GM19467 (cell line): Measurements from ENCODE around the gene DLX1.
"Not testable (repeated sequence)": the region's sequence is repeated elsewhere in the genome, so short reads cannot be mapped to it uniquely, and the experiment has no call there.

ENCODE experiments used
- ATAC-seq: cut with Tn5 transposase; IDR thresholded peaks from one replicate; pipeline ENCODE4 v1.9.1; 2021; ENCODE audit warnings: mild to moderate bottlenecking, moderate library complexity; ENCODE audit not compliant: unreplicated experiment

DLX1 gene

DNA sequence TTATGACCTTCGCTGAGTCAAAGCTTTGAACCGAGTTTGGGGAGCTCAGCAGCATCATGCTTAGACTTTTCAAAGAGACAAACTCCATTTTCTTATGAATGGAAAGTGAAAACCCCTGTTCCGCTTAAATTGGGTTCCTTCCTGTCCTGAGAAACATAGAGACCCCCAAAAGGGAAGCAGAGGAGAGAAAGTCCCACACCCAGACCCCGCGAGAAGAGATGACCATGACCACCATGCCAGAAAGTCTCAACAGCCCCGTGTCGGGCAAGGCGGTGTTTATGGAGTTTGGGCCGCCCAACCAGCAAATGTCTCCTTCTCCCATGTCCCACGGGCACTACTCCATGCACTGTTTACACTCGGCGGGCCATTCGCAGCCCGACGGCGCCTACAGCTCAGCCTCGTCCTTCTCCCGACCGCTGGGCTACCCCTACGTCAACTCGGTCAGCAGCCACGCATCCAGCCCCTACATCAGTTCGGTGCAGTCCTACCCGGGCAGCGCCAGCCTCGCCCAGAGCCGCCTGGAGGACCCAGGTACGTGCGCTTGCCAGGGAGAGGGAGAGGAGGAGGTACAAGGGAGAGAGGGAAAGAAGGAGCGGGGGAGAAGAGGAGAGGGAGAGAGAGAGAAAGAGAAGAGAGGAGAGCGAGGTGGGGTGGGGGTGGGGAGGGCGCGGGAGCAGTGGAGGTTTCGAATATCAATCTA lies at the start of gene DLX1:
TSS of gene DLX1 (plus strand) at position 48 of the 700 bp plus-strand sequence. CDS start at position 219, 171 bp downstream.
- ATAC-seq = peak; percentile 19

DNA sequence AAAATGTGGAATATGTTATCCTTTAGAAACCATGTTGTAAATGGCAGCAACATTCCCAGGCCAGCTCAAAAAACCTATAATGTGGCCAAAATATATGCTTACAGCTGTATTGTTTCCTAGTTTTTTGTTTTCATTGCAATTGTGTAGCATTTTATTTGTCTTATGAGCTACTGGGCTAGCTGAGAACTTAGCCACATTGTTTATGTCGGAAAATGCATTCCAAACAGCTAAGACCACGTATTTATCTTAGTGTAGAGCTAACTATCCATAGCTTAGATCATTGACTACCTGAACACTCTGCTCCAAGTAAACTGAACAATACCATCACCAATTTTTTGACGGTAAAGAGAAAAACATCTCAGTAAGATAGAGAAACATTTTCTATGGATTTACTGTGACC lies 47.2 kb upstream of the DLX1 start:
- no peak for ATAC-seq

DNA sequence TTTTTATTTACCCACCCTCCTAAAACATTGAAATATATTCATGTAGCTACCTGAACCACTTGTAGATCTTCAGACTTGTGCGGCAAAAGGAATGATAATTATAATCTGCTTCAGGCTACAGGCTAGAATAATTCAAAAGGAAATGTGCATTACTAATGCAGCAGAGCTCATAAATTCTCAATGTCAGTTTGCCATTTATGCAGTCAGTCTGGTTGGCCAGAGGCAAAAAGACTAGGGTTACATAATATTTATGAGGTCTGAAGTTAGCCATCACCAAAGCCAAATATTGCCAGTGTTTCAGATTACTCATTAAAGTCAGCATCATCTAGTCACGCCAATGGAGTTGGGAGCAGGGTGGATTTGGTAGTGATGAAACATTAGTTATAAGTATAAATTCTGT lies 46.7 kb upstream of the DLX1 start:
- no peak for ATAC-seq

DNA sequence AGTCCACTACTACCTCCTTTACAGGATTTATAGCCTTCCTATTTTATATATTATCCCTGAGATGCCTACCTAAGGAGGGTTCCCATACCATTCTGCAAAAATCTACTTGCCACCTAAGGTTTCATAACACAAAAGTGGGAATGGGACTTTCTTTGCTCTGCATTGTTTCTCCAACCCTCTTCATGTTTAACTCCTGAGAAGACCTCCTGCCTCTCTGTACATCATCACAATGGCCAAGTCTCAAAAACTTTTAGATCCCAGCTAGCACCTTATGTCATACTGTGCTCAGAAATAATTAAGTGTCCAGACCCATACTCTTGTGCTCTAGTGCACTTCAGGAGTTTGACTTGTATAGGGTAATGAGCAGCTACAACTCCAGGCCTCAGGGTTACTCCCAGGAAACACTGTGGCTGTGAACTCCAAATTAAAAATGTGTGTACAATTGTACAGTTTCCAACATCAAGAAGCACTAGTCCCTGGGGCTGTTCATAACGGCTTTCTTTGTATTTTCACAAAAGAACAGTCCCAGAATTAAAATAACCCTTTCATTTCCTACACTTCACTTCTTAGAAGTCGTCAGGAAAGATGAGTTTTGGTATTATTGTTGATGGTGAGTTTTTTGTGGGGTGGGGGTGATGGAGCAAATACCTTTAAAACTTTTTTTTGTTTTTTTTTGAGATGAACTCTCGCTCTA lies 46.1 kb upstream of the DLX1 start:
- no peak for ATAC-seq

DNA sequence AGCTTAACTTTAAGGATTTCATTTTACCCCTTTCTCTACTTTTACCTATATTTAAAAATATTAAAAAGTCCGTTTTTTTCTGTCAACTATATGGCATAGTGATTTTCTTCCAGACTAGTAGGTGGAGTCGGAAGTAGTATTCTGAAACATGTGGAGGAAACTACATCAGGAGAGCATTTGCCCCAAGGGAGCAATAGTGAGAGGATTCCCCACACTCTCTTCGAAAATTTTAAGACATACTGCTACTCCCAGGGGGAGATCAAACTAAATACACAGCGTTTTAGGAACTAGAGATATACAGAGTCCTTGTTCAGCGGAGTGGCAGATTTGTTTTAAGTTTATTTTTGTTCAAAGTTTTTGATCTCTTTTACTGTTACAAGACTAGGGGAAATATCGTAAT lies 45.0 kb upstream of the DLX1 start:
- ATAC-seq = no peak

DNA sequence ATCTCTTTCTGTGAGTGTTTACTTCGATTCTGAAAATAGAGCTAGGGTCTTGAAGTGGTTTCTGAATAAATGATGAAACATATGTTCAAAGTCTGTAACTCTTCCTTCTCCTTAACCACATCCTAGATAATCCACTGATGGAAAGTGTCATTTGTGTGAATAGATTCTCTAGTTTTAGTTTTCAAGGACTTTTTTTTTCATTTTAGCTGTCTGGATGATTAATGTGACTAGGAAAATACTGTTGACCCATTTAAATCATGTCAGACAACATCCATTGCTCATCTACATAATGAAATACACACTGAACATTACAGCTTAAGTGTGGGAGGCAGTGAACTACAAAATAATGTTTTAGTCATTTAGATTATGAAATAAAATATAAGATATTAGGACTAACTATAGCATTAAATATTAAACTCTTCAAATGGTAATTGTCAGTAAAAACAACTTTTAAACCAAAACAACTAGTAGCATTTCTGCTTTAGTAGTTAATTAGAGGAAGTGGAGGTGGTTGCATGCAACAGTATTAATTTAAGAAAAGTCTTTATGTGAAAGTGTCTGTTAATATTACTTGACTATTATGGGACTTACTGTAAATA lies 39.1 kb upstream of the DLX1 start:
- ATAC-seq = no peak

DNA sequence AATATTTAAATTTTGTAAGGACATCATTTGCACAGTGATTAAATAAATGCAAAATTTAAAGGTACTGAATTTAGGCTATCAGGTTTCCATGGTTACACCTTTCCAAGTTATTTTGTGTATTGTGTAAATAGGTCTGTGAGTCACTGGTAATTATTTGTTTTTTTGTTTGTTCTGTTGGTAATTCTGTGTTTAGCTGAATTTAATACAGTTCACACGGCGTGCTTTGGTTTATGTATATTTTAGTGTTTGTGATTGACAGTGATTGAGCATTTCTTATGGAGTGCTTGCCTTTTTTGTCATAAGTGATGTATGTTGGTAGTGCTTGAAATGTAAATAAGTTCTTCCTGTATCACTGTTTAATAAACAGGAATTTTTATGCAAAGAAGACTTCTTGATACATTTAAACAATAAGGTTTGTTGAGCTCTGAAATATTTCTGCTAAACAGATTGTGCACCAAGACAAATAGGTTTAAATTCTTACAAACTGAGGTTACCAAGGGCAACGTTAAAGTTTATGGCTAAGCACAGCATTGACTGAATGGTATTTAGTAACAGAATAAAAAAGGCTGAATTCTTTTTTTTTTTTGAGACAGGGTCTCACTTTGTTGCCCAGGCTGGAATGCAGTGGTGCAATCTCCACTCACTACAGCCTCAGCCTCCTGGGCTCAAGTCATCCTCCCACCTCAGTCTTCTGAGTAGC lies 38.3 kb upstream of the DLX1 start:
- no peak for ATAC-seq

DNA sequence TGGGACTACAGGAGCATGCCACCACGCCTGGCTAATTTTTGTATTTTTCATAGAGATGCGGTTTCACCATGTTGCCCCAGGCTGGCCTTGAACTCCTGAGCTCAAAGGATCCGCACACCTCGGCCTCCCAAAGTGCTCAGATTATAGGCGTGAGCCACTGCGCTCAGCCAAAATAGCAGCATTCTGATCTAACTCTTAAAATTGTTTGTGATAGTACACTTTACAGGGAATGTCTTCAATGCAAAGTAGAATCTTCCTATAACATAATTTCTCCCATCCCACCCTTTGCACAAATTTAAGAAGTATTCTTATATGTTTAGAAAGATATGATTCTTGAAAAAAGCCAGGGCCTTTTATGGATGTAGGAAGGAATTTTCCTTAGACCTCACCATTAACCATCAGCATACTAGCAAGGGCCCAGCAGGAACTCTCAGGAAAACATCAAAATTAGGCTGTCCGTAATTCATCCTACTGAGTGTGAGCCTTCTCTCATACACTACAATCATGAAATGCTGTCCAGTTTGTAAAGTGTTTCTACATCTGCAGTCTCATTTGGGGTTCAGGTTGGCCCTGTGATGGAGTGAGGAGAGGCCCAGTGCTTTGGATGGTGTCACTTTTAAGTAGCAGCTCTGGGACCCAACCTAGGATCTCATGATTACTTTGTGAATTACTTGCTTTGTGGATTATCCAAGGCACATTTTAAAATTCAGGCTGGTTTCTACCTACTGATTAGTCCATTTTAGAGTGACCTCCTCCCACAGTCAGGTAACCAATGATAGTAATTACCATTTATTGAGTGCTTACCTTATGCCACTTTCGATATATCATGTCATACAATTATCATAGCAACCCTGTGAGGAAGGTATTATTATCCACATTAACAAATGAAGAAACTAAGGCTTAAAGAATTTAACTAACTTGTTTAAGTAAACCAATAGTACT lies 37.5 kb upstream of the DLX1 start:
- no peak for ATAC-seq

DNA sequence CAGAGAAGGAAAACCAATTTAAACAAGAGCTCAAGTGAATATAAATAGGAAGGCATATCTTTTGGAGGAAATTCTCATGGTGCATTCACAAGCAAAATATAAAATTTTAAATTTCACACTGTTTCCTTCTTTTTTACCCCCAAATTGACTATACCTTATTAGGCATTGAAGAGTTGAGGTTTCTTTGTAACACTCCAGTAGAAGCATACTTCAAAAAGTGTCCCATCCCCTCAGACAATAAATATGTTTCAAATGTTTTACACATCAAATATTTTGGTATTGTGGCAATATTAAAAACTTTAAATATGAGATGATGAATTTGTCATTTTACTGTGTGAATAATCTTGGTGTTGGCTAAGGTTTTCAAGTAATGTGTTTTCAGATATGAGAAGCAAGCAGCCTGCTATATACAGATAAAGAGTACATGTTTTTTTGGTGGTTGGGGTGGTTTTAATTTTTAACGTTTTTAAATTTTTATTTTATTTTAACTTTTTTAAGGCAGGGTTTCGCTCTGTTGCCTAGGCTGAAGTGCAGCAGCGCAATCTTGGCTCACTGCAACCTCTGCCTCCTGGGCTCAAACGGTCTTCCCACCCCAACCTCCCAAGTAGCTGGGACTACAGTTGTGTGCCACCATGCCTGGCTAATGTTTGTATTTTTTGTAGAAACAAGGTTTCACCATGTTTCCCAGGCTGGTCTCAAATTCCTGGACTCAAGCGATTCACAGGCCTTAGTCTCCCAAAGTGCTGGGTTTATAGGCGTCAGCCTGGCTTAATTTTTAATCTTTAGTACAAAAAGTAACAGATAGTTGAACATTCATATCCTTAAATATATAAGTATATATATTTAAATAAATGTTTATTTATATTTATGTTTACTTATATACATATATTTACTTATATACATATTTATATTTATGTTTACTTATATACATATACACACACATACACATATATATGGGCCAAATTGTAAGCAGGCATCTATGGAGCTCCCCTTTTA lies 36.5 kb upstream of the DLX1 start:
- ATAC-seq = no peak

DNA sequence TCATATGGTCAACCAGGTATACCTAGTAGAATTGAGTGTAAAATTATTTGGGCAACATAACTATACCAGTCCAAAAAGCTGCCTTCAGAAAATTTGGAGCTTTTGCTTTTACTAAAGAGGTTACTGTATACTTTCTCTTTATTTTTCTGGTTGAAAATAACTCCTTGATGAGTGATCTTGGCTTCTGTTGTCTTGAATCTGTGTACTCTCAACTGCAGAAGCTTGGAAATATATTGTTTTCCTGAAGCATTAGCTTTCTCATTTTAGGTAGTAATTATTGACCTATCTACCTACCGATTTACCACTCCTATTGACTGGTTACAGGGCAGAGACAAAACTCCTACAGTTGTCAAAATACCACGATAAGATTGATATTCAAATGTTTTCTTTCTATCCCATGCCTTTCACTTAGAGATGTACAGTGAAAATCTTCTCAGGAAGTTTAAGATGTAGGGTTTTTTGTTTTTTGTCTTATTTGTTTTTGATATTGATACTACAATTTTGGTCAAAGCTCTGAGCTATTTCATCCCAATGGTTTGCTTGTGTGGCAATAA lies 35.7 kb upstream of the DLX1 start:
- ATAC-seq = no peak

DNA sequence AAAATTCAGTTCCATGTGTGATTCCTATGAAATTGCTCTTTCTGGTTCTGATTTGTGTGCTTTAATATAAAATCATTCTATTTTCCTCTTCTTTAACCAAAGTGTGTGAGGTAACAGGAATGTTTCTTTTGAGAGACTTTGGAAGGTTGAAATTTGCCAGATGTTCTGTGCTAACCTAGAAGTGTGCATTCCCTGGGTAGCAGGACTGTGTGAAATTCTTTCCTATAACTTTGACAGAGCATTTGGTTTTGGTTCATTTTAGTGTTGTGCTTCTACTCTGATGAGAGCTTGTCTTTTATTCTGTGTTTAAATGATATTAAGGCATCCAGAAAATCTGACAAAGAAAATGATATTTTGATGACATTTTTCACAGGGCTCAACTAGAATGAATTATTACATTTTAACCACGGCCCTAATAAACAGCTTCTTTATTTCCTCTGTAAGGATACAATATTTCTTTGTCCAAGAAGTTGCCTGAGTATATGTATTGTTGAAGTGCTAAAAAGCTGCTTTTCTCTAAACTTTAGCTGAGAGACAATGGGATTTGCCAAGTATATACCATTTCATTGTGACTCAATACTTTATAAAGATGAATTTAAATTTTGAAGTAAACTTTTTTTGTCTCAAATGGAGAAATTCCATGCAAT lies 34.7 kb upstream of the DLX1 start:
- ATAC-seq = no peak

DNA sequence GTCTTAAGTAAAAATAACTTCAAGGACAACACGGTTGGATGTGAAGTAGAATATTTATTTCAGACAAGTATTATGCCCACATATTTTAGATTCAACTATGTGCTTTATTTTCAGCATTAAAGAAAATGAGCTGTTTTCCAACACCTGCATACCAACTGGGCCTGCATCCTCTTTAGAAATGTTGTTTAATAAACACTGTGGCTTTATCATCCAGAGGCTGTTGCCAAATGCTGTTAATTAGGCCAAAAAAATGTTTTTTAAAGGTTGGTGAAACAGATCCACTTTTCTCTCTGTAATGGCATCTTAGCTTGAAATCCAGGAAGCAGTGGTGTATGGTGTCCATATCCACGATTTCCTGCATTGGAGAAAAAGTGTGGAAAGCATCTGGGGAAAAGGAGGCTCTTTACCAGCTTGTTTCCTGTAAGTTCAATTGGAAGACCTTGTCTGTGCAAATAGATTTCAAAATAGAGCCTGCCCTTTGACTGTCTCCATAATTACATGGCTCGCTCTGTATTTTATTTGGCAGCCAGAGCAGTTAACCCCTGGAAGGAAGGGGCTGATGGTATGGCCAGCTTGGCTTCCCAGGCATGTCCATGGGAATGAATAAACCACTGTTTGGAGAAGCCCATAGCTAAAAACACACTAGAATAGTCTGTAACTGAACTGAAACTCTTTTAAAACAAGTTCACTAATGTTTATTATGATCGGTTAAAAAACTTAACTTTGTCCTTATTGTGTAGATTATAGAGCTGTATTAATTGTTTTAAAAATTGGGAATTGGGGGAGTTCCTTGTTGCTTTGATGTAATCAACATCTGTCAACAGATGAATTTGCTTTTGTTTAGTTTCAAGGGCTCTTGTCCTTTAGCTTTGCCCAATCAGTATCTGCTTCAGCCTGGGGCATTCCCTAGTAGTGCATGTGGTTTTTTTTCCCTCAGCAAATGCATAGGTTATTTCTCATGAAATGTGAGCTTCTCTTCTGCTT lies 33.0 kb upstream of the DLX1 start:
- no peak for ATAC-seq

DNA sequence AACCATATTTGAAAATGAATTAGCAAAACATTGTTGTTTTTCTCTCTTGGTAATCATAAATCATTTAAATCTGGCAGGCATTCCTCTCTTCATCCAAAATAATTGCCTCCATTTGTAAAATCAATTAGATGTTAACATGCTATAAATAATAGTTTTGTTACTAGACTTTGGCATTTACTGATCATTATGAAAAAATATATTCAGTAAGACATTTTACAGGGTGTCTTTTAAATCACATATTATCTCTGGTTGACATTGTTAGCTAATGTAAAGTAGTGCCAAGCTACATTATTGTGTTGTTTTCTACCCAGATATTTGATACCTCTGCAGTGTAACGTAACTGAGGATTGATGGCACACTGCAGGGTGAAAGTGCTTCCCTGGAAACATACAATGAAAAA lies 31.8 kb upstream of the DLX1 start:
- no peak for ATAC-seq

DNA sequence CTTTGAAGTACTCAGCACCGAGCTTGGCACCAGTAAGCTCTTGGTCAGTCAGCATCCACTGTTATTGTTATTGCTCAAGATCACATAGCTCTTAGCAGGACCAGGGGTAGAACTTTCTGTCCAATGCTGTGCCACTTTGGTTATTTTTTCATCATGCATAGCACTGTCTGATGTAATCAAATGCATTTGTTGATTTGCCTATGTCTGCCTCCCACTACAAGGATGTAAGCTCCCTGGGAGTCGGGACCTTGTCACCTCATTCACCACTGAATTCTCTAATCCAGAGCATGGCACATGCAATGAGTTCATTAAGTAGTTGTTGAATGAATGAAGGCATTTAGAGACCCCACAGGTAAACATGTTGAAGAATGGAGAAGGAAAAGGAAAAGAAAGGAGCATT lies 29.0 kb upstream of the DLX1 start:
- no peak for ATAC-seq

DNA sequence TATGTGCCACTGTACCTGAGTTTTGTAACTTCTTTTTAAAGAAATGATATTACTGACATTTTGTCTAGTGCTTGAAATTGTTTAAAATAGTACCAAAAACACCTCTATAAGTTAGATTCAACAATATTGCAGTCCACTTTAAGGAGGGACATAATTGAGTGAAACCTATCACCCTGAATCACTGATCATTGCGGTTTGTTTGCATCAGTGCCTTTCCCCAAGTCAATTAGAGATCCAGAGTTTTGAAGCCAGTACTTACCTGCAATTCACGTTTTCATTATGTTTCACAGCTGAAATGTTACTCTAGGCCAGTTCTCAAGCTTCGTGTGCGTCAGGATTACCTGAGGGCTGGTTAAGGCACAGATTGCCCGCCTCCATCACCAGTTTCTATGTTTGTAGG lies 26.6 kb upstream of the DLX1 start:
- no peak for ATAC-seq

DNA sequence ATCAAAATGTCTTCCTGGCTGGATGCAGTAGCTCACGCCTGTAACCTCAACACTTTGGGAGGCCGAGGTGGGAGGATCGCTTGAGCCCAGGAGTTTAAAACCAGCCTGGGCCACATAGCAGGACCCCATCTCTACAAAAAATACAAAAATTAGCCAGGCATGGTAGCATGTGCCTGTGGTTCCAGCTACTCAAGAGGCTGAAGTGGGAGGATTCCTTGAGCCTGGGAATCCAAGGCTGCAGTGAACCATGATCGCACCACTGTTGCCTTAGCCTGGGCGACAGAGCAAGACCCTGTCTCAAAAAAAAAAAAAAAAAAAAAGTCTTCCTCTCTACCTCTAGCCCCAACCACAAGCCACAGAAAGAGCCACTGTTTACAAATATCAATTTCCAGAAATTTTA lies 25.2 kb upstream of the DLX1 start:
- ATAC-seq = not testable (repeated sequence)

DNA sequence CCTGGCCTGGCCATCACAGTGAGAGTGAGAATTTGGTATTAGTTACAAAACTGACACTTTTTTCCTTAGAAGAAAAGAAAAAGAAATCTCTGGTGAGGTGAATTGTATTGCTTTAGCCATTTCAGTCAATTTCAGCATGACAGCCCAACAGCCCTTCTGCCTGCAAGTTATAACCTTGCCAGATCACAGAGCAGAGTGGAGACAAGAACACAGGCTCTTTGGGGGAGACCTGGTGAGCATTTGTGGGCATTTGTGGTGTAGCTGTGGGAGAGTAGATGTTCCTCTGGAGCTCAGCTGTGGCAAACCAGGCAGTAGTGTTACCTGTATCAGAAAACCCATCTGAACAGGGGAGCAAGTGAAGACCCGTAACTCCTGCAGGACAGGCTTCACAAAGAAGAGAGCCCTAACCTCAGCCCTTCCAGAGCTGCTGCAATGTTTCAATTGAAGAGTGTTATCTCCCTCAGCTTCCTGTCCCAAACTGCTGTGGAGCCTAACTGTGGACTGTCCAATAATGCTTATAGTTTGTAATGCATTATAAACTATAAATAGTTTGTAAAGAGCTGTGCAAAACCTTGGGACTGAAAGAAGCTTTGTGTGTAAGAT lies 22.8 kb upstream of the DLX1 start:
- no peak for ATAC-seq
